GM18502 (cell line): ENCODE measurements around the gene ICE2.

ENCODE experiments used
- ATAC-seq: cut with Tn5 transposase; IDR thresholded peaks from one replicate; pipeline ENCODE4 v1.9.1; 2021; ENCODE audit warnings: mild to moderate bottlenecking; ENCODE audit not compliant: unreplicated experiment, poor library complexity

Gene ICE2

GRCh38 chr15:60494108-60494507 lies 15.2 kb upstream of the ICE2 start:
- no peak for ATAC-seq

- no peak for ATAC-seq
Observed at GRCh38 chr15:60493166-60493565, 14.2 kb upstream of the ICE2 start.

- no peak for ATAC-seq
Observed at GRCh38 chr15:60486742-60487141, 7.8 kb upstream of the ICE2 start.

- no peak for ATAC-seq
Observed at GRCh38 chr15:60485365-60486055, 6.6 kb upstream of the ICE2 start.

GRCh38 chr15:60483042-60483441 lies 4.1 kb upstream of the ICE2 start:
- ATAC-seq, result no peak

- no peak for ATAC-seq
Observed at GRCh38 chr15:60480888-60481287, 1.9 kb upstream of the ICE2 start.

- ATAC-seq, result no peak
Observed at GRCh38 chr15:60480149-60480548, 1.2 kb upstream of the ICE2 start.

GRCh38 chr15:60479361-60480110 lies 594 bp upstream of the ICE2 start:
- ATAC-seq, result peak; percentile 2

- no peak for ATAC-seq
Observed at GRCh38 chr15:60477916-60478565, 901 bp downstream of the ICE2 start.

GRCh38 chr15:60477164-60477563 lies 1.8 kb downstream of the ICE2 start:
- no peak for ATAC-seq

GRCh38 chr15:60476713-60477112 lies 2.2 kb downstream of the ICE2 start:
- no peak for ATAC-seq

- ATAC-seq, result no peak
Observed at GRCh38 chr15:60473135-60473534, 5.8 kb downstream of the ICE2 start.

- ATAC-seq, result no peak
Observed at GRCh38 chr15:60471314-60471713, 7.6 kb downstream of the ICE2 start.

GRCh38 chr15:60469893-60470641 lies 8.9 kb downstream of the ICE2 start:
- no peak for ATAC-seq

GRCh38 chr15:60464836-60465630 lies 13.9 kb downstream of the ICE2 start:
- ATAC-seq, result no peak

- no peak for ATAC-seq
Observed at GRCh38 chr15:60462027-60462426, 16.9 kb downstream of the ICE2 start.

- ATAC-seq, result no peak
Observed at GRCh38 chr15:60460931-60461330, 18.0 kb downstream of the ICE2 start.

GRCh38 chr15:60458721-60459120 lies 20.2 kb downstream of the ICE2 start:
- ATAC-seq, result no peak

- ATAC-seq, result no peak
Observed at GRCh38 chr15:60457985-60458384, 21.0 kb downstream of the ICE2 start.

GRCh38 chr15:60454824-60455223 lies 24.1 kb downstream of the ICE2 start:
- ATAC-seq, result no peak
